ENCODE measurements around the gene DCUN1D3. TPM values are rescaled to one million over a fixed set of nuclear protein-coding genes. Genes with fewer than 3 reads are reported as not detected.

DCUN1D3 gene
- total and polyA plus RNA-seq, 2 donors (not counting 3 experiments of a cell fraction or from before 2014, with no cell fraction given), result 10.4 to 35.0 TPM

DNA sequence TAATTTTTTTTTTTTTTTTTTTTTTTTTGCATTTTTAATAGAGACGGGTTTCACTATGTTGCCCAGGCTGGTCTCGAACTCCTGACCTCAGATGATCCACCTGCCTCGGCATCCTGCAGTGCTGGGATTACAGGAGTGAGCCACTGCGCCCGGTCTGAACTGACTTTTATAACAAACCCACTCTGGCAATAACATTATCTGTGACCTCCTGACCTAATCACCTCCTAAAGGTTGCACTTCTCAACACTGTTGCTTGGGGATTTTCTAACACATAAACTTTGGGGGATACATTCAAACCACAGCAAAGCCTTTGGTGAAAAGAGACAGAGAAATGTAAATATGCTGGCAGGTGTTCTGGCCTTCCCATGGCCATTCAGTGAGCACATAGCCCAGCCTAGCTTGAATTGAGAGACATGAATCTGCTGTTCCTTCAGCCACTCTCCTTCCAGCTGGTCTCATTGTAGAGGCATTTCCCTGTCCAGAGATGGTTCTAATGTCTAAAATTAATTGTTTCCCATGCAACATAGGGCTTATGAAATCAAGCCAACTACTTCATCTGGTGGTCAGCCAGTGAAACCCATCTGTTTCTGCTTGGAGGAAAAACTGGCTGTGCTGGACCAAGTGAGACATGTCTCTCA, 28.7 kb upstream of the DCUN1D3 start:
- POLR2A ChIA-PET, result no interaction called here
- H3K9me3 ChIP-seq (replicated peaks; ENCODE audit: control insufficient read depth, insufficient read depth, low read length), result no peaks in the 10 kb centered on the region
- no peak overlapping the region for H3K4me2 ChIP-seq (ENCODE audit: insufficient read depth, low read length)
- intact Hi-C loops (cut with micrococcal nuclease) (no loop called here), dilution Hi-C loops (cut with MboI; ENCODE audit: extremely low pct_ligation_motif_present, low sequenced_read_pairs) (no loop called here)
- no peaks in the 10 kb centered on the region for H3K9me1 ChIP-seq (replicated peaks; ENCODE audit: control insufficient read depth, extremely low read depth, insufficient read depth, low read length)
- H3K27ac ChIP-seq (ENCODE audit: insufficient read depth, low read depth, low read length), result no peak overlapping the region
- no peaks in the 10 kb centered on the region for H3K4me1 ChIP-seq (ENCODE audit: control insufficient read depth, extremely low read depth, insufficient read depth, low read length)
- no peaks in the 10 kb centered on the region for H4K20me1 ChIP-seq (replicated peaks; ENCODE audit: control insufficient read depth, extremely low read depth, insufficient read depth, low read length)
- TF ChIP-seq JUN (IDR thresholded peaks at IDR 0.05; ENCODE audit: borderline replicate concordance, insufficient read depth, insufficient read length, low read depth) (no peak), EZH2 (IDR thresholded peaks at IDR 0.05; ENCODE audit: borderline replicate concordance, low read depth, low read length, severe bottlenecking) (no peak), MYC (IDR thresholded peaks at IDR 0.05; ENCODE audit: low read depth, low read length) (no peak), POLR2AphosphoS5 (IDR thresholded peaks at IDR 0.05; ENCODE audit: insufficient read depth, low read depth, low read length) (no peak)
- no peak overlapping the region for H3K4me3 ChIP-seq (replicated peaks in 1 of 3; ENCODE audit: insufficient read depth in 1 of 3, low read depth in 1 of 3, low read length in 3 of 3)
- H3K36me3 ChIP-seq (ENCODE audit: control insufficient read depth in 2 of 2, extremely low read depth in 1 of 2, insufficient read depth in 2 of 2, low read length in 2 of 2), result no peaks in the 10 kb centered on the region
- H3K27me3 ChIP-seq (ENCODE audit: control insufficient read depth in 2 of 2, insufficient read depth in 2 of 2, low read length in 2 of 2), result no peaks in the 10 kb centered on the region
- H3K79me2 ChIP-seq (ENCODE audit: control insufficient read depth, insufficient read depth, low read length), result no peaks in the 10 kb centered on the region
- H3K9ac ChIP-seq (replicated peaks; ENCODE audit: extremely low read depth, insufficient read depth, low read length), result no peak overlapping the region
- CTCF ChIA-PET, result interaction anchor here (2.8 kb wide), 1 partner anchor 78 kb away, joined by 8 read pairs; no protein-coding TSS in a partner anchor
- DNase-seq (ENCODE audit: low read depth, low spot score), result no peak
- no peak for FAIRE-seq
- BruUV-seq (replicated peaks), result no TSS peak
- H2AFZ ChIP-seq (ENCODE audit: low read depth, low read length), result no peak overlapping the region

DNA sequence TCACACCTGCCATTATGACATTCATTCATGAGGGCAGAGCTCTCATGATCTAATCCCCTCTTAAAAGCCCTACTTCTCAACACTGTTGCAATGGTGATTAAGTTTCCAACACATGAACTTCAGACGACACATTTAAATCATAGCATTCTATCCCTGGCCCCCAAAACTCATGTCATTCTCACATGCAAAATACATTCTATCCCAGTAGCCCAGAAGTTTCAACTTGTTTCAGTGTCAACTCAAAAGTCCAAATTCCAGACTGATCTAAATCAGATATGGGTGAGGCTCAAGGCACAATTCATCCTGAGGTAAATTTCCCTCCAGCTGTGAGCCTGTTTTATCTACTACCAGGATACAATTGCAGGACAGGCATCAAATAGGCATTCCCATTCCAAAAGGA, 25.6 kb upstream of the DCUN1D3 start:
- ChIA-PET CTCF (no interaction called here), POLR2A (no interaction called here)
- H2AFZ ChIP-seq (ENCODE audit: low read depth, low read length), result no peak overlapping the region
- H3K27ac ChIP-seq (ENCODE audit: insufficient read depth, low read depth, low read length), result no peak overlapping the region
- intact Hi-C loops (cut with micrococcal nuclease), result no loop called here
- no peaks in the 10 kb centered on the region for H3K9me1 ChIP-seq (replicated peaks; ENCODE audit: control insufficient read depth, extremely low read depth, insufficient read depth, low read length)
- DNase-seq (ENCODE audit: low read depth, low spot score) (no peak), FAIRE-seq (no peak)
- no peak overlapping the region for H3K4me2 ChIP-seq (ENCODE audit: insufficient read depth, low read length)
- H3K4me3 ChIP-seq (replicated peaks in 1 of 3; ENCODE audit: insufficient read depth in 1 of 3, low read depth in 1 of 3, low read length in 3 of 3), result no peak overlapping the region
- no peaks in the 10 kb centered on the region for H3K79me2 ChIP-seq (ENCODE audit: control insufficient read depth, insufficient read depth, low read length)
- H3K9ac ChIP-seq (replicated peaks; ENCODE audit: extremely low read depth, insufficient read depth, low read length), result no peak overlapping the region
- no peaks in the 10 kb centered on the region for H3K9me3 ChIP-seq (replicated peaks; ENCODE audit: control insufficient read depth, insufficient read depth, low read length)
- TF ChIP-seq EZH2 (IDR thresholded peaks at IDR 0.05; ENCODE audit: borderline replicate concordance, low read depth, low read length, severe bottlenecking), result no peak
- TF ChIP-seq, protein P1, sequence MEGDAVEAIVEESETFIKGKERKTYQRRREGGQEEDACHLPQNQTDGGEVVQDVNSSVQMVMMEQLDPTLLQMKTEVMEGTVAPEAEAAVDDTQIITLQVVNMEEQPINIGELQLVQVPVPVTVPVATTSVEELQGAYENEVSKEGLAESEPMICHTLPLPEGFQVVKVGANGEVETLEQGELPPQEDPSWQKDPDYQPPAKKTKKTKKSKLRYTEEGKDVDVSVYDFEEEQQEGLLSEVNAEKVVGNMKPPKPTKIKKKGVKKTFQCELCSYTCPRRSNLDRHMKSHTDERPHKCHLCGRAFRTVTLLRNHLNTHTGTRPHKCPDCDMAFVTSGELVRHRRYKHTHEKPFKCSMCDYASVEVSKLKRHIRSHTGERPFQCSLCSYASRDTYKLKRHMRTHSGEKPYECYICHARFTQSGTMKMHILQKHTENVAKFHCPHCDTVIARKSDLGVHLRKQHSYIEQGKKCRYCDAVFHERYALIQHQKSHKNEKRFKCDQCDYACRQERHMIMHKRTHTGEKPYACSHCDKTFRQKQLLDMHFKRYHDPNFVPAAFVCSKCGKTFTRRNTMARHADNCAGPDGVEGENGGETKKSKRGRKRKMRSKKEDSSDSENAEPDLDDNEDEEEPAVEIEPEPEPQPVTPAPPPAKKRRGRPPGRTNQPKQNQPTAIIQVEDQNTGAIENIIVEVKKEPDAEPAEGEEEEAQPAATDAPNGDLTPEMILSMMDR (IDR thresholded peaks at IDR 0.05; ENCODE audit: extremely low read depth in 1 of 2, insufficient read depth in 1 of 2, low read depth in 1 of 2, low read length in 2 of 2), result no peak
- TF ChIP-seq MYC (IDR thresholded peaks at IDR 0.05; ENCODE audit: low read depth, low read length), result no peak
- TF ChIP-seq GATA2 (IDR thresholded peaks at IDR 0.05; ENCODE audit: insufficient read depth, insufficient read length, low read depth, low read length), result no peak
- no peak for TF ChIP-seq JUN (IDR thresholded peaks at IDR 0.05; ENCODE audit: borderline replicate concordance, insufficient read depth, insufficient read length, low read depth)
- no peak for TF ChIP-seq POLR2AphosphoS5 (IDR thresholded peaks at IDR 0.05; ENCODE audit: insufficient read depth, low read depth, low read length)
- no peak for TF ChIP-seq FOS (IDR thresholded peaks at IDR 0.05; ENCODE audit: borderline replicate concordance, insufficient read depth, low read length)
- TF ChIP-seq, protein P2, sequence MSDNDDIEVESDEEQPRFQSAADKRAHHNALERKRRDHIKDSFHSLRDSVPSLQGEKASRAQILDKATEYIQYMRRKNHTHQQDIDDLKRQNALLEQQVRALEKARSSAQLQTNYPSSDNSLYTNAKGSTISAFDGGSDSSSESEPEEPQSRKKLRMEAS (IDR thresholded peaks at IDR 0.05; ENCODE audit: insufficient read depth, insufficient read length), result no peak
- TF ChIP-seq POLR2A (IDR thresholded peaks at IDR 0.05; ENCODE audit: low read depth, low read length), result no peak
- H3K27me3 ChIP-seq (ENCODE audit: control insufficient read depth in 2 of 2, insufficient read depth in 2 of 2, low read length in 2 of 2), result no peaks in the 10 kb centered on the region
- BruUV-seq (replicated peaks), result no TSS peak
- dilution Hi-C loops (cut with MboI; ENCODE audit: extremely low pct_ligation_motif_present, low sequenced_read_pairs), result no loop called here
- H3K36me3 ChIP-seq (ENCODE audit: control insufficient read depth in 2 of 2, extremely low read depth in 1 of 2, insufficient read depth in 2 of 2, low read length in 2 of 2), result peaks cover 0 to 6% of the 10 kb centered on the region in 2 experiments
- H4K20me1 ChIP-seq (replicated peaks; ENCODE audit: control insufficient read depth, extremely low read depth, insufficient read depth, low read length), result no peaks in the 10 kb centered on the region
- no peaks in the 10 kb centered on the region for H3K4me1 ChIP-seq (ENCODE audit: control insufficient read depth, extremely low read depth, insufficient read depth, low read length)

Measured in endothelial cell of umbilical vein (primary cell).